CD4-positive, alpha-beta T cell treated with Interleukin-12 subunit alpha and Interleukin-12 subunit beta, for 1 hour (primary cell): Measurements from ENCODE around the gene C1QTNF5.

ENCODE experiments used
- DNase-seq: peaks from one replicate; pipeline ENCODE4 v3.0.0-alpha.2; 2020

Gene C1QTNF5

GRCh38 chr11:119372260-119373058 lies 31.8 kb upstream of the C1QTNF5 start:
- DNase-seq: no peak

DNA sequence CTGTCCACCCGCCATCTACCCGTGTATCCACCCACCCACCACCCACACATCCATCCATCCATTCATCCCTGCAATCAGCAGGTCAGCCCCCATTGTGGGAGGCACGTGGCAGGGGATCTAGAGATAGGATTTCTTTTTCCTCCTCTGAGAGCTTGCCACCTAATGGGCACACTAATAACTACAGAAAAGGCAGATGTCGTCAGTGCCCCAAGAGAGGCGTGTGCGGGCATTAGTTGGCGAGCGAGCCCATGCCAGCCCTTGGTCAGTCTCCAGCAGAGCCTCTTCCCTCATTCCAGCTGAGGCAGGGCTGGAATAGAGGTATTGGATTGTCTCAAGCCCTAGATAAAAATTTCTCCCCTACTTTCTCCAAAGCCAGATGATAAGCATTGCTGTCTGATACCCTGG lies 31.1 kb upstream of the C1QTNF5 start:
- DNase-seq: no peak

DNA sequence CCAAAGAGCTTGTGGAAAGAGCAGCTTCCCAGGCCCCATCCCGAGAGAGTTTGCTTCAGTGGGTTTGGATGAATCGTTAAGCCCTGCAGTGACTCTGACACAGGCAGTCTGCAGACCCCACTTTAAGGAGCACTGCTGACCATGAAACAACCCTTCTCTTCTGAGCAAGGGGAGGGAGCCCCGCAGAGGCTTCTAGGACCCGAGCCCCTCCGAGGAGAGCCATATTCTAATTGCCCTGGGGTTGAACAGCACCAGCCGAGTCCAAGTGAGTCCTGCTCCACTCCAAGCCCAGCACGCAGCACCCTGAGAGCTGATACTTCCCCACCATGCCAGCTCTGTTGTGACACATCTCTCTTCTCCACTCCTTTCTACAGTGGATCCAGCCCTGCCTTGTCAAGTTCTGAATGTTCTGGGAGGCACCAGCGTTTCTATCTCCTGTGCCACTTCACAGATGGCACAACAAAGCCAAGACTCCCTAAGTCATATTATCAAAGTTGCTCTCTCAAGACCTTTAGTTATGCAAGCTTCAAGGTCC lies 30.5 kb upstream of the C1QTNF5 start:
- DNase-seq: no peak

GRCh38 chr11:119370486-119371046 lies 29.9 kb upstream of the C1QTNF5 start:
- DNase-seq: no peak

DNA sequence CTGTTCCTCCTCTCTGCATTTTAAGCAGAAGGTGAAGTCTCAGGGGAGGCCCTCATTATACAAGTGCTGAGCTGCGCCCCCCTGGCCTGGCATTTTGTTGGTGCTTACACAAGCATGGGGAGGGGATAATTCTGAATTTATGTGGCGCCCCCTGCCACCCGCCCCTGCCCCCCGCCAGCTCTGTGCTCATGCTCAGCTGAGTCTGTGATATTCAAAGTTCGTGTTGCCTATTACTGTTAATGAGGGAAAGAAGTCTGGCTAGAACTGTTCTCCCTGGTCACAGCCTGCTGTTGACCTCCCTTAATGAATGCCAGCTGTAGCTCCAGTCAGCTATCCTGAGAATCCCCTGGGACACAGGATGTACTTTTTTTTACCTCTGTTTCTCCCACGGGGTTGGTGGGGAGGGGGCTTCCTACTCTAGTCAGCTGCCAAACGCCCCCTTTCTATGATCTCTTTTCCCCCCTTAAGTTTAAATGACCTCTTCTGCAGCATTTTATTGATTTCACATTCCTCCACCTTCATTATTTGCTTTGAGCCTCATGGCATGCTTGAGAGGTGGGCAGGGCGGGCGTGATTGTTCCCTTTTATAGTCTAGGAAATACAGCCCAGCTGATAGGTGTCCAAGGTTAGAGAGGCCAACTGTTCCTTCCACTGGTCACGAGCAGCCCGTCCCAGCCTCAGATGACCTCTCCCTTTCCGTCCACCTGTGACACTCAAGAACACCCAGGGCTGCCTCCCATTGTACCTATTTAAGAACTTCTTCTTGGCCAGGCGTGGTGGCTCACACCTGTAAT lies 28.6 kb upstream of the C1QTNF5 start:
- no peak for DNase-seq

DNA sequence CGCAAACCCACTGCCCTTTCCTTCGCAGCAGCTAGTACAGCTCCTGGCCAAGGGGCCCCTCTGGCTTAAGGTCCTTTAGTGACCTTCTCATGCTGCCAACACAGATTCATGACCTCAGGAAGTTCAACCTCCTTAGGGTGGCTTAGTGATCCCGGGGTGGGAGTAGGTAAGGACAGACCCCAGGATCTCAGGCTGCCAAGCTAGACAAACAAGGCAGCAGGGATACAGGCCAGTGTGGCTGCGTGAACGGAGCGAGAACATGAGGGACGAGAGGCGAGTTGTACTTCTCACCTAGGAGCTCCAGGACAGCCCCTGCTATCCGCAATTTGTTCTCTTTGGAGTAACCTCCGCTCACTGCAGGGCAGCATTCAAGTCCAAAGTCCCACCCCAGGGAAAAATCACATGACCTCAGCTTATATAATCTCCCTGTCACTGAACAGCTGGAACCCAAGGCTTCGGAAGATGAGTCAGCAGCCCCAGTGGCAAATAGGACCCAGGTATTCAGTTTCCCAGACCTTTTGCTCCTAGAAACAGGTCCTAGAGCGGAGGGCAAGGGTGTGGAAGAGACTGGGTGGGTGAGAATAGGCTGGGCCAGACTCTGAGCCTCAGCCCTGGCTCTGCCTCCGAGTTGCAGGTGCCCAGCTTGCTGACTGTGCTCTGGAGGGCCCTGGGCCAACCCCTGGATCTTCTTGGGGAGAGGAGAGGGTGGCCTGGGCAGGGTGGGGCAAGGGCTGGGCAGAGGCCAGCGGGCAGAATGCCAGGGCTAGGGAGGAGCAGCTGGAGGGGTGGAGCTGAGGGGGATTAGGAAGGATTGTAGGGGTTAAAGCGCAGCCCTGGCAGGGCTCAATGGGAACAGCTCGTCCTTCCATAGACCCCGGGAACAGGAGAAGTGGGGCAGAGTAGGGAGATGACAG lies 27.7 kb upstream of the C1QTNF5 start:
- no peak for DNase-seq

DNA sequence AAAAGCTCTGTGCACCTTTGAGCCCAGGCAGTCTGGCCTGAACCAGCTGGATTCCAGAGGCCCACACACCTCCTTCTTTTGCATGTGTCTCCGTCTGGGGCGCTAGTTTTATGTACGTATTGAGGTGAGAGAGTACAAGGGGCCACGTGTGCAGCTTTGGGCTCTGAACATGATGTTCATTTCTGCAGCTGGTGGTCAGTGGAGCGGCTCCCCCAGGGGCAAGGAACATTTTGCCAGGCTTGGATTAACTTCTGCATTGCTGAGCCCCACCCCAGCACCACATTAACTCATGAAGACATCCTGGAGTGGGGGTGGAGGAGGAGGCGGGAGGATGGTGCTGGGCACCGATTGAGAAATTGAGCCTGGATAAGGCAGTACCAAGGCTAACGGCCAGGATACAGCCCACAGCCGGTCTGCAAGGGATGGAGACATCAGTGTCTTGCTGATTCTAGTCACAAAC lies 27.0 kb upstream of the C1QTNF5 start:
- no peak for DNase-seq

DNA sequence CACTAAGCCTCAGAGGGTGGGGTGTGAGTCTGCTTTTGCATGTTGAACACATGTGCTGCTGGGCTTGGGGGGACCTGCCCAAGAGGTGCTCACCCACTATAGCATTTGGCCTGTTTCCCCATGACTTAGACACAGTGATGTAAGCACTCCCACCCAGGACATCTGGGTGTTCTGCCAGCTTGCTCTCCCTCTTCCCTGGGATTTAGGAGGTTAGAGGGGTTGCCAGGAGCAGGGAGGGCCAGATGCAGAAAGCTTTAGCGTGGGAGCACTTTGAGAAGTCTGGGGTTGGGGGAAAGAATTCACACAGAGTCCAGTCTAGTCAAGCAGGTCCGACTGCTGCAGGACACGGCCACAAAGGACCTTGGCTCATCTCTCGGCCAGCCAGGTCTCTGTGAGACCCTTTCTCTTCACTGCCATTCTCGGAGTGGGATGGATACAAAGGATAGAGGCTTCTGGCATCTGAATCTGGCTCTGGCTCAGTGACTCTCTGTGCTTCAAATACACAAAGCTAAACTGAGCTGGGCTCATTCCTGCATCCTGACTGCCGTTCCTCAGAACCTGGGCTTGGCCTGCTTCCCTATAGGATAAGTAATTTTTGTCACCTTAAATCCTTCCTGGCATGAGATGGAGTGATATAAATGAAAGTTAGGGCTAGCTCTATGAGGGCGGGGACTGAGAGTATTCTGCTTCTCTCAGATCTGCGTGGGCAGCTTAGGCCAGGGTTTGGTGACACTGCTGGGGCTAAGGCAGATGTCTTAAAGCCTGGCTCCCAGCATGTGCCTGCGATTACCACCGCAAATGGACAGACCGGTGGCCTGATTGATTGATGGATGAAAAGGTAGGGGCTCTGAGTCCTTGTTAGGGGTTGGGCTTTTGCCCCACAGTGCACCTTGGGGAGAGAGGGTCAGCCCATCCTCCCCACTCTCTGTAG lies 26.3 kb upstream of the C1QTNF5 start:
- no peak for DNase-seq

- DNase-seq: no peak
Observed at GRCh38 chr11:119365071-119365591, 24.4 kb upstream of the C1QTNF5 start.

- DNase-seq: peak; percentile 67
Observed at GRCh38 chr11:119363851-119364590, 23.3 kb upstream of the C1QTNF5 start.

DNA sequence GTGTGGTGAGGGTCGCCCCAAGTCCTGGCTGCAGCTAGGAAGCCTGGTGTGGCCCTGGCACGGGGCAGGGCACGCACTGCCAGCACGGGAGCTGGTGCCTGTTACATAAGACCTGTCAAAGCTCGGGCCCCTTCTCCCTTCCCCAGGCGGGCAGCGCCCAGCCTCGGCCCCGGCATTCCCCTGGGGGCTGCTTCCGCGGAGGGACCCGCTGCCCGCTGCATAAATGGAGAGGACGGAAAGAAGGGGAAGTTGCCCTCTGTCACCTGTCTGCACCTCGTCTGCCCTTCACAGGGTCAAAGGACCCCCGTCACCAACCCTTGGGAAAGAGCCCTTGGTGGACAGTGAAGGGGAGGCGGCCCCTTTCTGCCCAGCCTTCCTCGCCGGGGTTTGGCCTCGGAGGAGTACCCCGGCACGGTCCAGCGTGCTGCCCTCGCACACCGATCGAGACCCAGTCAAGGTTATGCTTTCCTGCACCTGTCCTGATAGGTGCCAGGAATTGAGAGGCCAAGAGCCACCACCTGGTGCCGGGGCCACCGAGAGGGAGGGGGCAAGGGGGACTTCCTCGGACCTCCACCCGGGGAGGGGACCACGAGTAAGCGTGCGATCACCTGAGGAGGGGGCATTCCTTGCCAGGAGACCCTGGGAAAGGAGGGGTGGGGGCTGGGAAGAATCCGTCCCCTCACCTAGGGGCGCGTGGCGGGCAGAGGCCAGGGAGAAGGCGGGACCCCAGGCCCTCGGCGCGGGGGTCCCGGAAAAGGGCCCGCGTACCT lies 22.6 kb upstream of the C1QTNF5 start:
- DNase-seq: no peak

DNA sequence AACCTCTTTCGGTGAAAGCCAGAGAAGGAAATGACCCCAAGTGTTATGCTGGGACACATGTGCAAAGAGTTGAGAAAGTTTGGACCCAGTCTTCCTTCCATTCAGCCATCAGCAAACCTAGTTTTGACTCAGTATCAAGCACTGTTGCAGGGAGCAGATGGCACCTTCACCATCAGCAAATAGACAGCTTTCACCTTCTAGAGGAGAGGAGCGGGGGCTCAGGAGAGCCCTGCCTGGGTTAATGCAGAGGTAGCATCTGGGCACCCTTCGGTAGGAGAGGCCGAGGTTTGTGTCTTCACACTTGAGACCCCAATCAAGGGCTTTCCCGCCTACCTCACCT lies 22.0 kb upstream of the C1QTNF5 start:
- no peak for DNase-seq

DNA sequence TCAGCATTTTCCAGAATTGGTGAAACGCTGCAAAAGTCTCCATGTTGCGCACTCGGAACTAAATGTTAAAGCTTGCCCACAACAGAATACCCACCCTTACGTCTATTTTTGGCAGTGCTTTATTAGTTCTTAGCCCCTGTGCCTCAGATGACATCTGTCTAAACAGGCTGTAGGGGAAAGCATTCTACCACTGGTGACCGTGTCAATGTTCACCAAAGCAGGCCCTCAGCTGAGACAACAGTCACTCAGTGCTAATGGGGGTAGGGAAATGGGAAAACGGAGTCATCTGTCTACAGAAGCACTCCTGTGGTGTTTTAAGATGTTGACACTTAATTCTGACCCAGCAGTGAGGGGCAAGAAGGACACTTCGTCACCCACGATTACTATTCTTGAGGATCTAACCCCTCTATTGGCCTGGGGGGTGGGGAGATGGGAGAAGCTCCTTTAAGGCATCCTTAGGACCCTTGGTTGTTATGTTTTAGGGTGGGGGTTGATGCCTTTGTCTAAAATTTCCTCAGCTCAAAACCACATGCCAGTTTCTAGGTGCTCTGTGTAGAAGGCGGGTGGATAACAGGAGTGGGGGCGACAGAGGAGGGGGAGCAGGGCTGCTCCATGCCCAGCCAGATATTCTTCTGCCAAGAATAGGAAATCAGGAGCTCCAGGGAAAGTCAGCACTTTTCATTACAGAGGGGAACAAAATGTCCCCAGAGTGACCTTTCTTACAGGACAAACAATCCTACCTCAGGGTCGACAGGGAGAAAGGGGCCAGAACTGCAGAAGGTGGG lies 21.4 kb upstream of the C1QTNF5 start:
- DNase-seq: no peak

GRCh38 chr11:119361056-119361787 lies 20.5 kb upstream of the C1QTNF5 start:
- DNase-seq: no peak

DNA sequence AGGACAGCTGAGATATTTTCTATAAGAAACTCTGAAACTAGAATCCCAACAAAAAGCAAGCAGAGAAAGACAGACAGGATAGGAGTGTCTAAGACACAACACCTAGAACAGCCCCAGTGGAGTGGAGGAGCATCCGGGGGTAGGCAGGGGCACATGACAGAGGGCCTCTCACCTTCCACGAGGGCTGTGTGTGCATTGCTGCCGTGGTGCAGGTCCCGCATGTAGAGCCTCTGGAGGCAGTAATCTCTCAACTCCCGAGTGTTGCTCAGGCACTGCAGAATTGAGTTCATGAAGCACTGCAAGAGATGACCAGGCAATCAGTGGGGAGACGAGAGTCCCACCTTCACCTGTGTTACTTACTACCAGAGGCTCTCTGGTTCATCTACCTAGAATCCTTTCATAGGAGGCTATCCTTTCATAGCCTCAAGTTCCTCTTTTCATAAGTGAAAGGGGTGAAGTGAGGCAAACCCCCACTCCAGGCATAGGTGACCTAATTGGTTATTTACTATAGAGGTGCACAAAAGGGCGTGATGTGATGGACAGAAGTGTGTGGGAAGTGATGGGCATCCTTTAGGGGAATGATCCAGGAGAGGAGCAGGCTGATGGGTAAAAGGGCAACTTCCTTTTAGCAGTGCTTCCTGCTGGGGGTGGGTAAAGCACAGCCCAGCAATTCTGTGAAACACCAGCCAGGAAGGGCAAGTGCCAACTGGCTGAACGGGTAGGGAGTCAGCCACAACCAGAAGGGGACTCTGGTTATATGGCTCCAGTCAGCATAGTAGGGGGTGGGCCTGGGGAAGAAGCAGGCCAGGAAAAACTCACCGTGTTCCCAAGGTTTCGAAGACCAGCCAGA lies 18.9 kb upstream of the C1QTNF5 start:
- no peak for DNase-seq

DNA sequence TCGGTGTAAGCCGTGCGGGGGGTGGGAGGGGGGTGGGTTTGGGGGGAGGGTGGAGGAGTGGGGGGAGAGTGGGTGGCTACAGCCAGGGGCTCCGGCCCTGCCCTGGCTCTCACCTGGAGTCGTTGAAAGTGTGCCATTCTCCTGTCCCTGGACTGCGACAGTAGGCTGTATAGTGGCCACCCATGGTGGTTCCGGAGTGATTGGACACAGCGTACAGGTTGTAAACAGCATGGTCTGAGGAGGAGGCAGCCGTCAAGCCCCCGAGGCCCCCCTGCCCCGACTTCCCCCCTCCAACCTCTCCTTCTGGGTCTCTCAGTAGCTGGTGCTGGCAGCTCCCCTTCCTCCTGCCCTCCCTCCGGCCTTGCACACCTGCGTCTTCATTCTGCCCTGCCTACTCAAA lies 16.4 kb upstream of the C1QTNF5 start:
- no peak for DNase-seq
